HG02763 (cell line): ENCODE data around the gene NUDCD3.
"Not testable (repeated sequence)": the region's sequence is repeated elsewhere in the genome, so short reads cannot be mapped to it uniquely, and the experiment has no call there.

Experiments
- ATAC-seq: cut with Tn5 transposase; IDR thresholded peaks from one replicate; pipeline ENCODE4 v1.9.1; 2021; ENCODE audit warnings: mild to moderate bottlenecking, moderate library complexity; ENCODE audit not compliant: unreplicated experiment

NUDCD3 gene

GRCh38 chr7:44518761-44519160, 28.3 kb upstream of the NUDCD3 start:
- ATAC-seq: no peak

GRCh38 chr7:44517175-44517574, 26.7 kb upstream of the NUDCD3 start:
- no peak for ATAC-seq

- no peak for ATAC-seq
Measured at GRCh38 chr7:44515590-44516268, 25.3 kb upstream of the NUDCD3 start.

DNA sequence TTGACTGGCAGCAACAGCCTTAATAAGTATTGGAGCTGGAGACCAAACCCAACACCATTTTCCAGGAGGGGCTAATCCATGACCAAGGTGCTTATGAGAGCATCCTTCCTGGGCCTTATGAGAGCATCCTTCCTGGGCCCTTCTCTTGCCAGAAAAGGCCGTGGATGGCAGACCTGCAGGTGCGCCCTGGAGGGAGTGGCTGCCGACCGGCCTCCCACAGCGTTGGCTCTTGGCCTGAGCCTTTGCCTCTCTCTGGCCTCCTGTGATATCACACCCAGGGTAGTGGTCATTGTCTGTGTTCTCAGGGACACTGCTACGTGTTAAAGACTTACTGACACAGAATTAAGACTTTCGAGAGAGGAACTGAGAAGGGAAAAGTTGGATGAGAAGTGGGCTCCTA, 22.3 kb upstream of the NUDCD3 start:
- no peak for ATAC-seq

- ATAC-seq: no peak
Measured at GRCh38 chr7:44511863-44512468, 21.5 kb upstream of the NUDCD3 start.

GRCh38 chr7:44511236-44511635, 20.8 kb upstream of the NUDCD3 start:
- no peak for ATAC-seq

DNA sequence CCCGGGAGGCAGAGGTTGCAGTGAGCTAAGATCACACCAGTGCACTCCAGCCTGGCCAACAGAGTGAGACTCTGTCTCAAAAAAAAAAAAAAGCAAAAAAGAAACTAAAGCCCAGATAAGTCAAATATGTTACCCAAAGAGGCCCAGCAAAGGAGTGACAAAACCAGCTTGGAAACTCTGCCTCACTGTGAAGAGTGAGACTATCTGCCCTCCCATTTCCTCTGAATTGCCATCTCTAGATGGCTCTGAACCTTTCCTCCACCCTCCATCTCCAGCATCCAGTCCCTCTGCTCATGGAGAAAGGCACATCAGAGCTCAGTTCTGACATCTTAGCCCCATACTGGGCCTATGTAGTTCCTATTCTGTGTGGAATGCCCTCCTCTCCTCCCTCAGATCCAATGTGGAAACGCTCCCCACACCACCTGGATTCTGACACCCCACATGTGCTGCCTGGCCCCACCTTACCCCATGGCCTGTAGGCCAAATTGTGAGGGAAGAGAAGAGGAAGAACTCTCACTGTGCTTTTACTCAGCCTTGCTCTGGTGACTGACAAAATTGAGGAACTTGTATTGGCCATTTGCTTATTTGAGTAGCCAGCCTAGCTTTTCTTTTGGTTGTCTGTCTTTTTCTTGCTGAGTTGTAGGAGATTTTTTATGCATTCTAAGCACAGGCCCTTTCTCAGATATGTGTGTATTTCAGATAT, 18.0 kb upstream of the NUDCD3 start:
- ATAC-seq: no peak

DNA sequence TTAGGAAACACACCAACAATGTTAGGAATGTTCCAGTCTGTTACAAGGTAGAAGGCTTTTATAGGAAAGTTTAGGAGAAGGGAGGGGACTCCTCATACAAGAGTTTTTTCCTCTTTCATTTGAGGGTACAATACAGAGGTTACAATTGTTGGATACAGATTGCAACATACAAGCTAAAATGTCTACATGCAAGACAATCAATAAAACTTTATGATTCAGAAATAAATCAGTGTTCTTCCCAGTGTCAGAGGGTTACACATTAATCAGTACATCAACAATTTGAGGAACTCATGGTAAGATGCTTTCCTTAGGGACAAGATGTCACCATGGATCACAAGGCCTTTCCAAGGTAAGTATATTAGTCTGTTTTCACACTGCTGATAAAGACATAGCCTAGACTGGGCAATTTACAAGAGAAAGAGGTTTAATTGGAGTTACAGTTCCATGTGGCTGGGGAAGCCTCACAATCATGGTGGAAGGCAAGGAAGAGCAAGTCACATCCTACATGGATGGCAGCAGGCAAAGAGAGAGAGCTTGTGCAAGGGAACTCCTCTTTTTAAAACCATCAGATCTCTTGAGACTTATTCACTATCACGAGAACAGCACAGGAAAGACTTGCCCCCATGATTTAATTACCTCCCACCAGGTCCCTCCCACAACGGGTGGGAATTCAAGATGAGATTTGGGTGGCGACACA, 16.3 kb upstream of the NUDCD3 start:
- not testable (repeated sequence) for ATAC-seq

- no peak for ATAC-seq
Measured at GRCh38 chr7:44505595-44505994, 15.1 kb upstream of the NUDCD3 start.

DNA sequence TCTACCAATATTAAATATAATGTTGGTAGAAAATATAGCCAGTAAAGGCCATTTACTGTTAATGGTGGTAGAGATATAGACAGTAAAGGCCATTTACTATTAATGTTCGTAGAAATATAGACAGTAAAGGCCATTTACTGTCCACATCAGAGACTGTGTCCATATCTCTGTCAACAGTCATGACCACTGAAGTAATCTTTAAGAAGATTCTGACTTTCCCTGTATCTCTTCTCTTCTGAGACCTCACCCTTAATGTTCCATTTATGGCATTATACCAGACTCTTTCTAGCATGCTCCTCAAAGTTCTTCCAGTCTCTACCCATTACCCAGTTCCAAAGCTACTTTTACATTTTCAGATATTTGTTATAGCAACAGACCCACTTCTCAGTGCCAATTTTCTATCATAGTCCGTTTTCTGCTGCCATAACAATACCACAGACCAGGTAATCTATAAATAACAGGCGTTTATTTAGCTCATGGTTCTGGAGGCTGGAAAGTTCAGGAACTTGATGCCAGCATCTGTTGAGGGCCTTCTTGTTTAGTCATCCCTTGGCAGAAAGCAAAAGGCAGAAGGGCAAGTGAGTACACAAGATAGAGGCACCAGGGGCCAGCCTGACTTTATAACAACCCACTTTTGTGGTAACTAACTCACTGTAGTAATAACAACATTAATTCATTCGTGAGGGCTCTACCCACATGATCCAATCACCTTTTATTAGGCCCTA, 7.9 kb upstream of the NUDCD3 start:
- no peak for ATAC-seq

DNA sequence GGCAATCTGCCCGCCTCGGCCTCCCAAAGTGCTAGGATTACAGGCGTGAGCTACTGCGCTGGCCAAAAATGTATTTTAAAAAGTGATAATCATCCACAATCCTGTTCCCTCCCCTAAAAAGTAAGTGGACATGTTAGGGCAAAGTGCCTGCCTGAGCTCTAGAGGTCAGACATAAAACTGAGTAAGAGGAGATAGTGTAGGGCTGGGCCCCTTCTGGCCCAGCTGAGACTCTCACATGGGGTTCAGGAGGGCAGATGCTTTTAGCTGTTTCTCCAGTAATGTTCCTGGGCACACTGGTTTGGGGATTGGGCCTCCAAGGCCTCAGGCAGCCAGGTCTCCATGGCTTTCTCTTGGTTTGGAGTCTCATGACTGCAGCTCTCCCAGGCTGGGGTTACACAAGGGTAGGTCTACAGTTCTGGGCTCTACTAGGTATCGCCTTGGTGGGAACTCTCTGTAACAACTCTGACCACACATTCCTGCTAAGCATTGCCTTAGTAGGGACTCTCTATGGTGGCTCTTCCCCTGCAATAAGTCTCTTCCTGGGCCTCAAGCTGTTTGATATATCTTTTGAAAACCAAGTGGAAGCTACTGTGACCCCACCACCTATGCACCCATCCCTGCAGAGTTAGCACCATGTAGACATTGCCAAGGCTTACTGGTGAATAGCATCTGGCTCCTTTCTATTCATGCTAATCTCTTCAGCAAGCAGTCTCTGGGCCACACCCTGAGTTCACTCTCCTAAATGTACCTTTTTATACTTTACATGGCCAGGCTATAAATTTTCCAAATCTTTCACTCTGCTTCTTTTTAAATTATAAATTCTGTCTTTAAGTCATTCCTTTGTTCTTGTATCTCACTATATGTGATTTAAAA, 6.9 kb upstream of the NUDCD3 start:
- ATAC-seq: no peak

DNA sequence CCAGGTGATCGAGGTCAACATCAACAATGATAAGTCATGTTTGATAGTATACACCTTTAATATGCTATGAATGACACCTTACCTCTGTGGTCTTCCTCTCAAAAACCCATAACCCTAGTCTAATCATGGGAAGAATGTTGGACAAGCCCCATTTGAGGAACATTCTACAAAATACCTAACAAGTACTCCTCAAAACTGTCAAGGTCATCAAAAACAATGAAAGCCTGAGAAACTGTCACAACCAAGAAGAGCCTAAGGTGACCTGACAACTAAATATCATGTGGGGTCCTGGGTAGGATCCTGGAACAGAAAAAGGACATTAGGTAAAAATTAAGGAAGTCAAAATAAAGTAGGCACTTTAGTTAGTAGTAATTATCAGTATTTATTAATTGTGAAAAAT, 5.9 kb upstream of the NUDCD3 start:
- ATAC-seq: no peak

- ATAC-seq: no peak
Measured at GRCh38 chr7:44494960-44495359, 4.5 kb upstream of the NUDCD3 start.

DNA sequence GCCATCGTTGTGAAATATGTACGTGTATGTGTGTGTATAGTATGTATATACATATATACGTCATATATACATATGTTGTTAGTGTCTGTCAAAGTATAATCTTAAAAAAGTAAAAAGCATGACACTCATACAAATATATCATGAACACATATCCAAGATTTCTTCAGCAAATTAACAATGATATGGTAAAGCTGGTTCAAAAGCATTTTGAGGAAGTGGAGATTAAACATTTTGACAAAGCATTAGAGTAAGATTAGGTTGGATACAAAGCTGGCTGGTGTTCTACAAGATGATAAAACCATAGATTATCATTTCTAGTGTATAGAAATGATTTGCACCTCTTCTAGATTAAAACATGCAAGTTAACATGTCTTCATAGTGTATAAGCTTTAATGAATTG, 771 bp upstream of the NUDCD3 start:
- ATAC-seq: no peak

DNA sequence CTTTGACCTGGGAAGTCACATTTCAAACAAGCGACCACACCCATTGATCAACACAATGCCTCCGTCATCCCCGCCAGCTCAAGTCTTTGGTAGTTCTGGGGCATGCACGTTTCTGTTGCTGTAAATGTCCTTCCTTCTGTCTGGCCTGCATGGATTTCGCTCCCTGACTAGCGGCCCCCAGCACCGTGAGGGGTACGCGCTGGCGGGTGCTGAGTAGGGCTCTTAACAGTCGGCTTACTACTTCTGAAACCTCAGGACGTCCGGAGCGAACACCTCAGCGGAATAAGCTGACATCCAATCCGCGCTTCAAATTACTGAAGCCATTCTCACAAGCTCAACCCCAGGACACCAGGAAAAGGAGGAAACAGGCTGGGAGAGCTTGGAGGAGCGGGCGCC, 505 bp downstream of the NUDCD3 start:
- ATAC-seq: peak; percentile 13

GRCh38 chr7:44488955-44489354, 1.5 kb downstream of the NUDCD3 start:
- ATAC-seq: no peak

DNA sequence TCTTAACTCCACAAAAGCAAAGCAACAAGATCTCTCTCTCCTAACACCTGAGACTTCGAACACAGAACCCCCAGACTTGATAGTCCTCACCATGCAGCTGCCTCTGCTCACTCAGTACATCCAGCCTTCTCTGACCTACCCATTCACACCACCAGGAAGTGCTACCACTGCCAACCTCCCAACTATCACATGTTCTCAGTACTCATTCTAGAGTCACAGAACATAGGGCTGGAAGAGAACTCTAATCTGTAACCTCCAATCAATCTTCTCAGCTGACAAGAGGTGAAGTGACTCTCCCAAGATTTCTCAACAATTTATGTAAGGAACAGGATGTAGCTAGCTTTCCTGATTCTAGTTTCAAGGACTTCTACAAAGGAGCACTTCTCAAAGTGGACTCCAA, 3.8 kb downstream of the NUDCD3 start:
- ATAC-seq: no peak

DNA sequence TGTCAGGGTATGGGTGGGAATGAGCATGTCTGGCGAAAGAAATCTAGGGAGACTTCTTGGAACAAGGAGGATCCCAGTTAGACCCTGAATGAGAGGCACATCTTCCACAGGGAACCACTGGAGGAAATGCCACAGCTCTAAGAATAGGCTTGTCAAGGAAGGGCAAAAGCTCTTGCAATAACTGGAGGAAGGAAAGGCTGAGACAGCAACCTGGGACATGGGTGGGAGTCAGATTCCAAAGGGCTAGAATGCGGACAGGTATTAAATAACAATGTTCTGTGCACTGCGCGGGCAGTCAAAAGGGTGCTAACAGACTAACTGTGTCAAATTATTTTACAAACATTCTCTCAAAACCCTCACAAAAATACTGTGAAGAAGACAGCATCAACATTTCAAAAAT, 4.5 kb downstream of the NUDCD3 start:
- no peak for ATAC-seq

DNA sequence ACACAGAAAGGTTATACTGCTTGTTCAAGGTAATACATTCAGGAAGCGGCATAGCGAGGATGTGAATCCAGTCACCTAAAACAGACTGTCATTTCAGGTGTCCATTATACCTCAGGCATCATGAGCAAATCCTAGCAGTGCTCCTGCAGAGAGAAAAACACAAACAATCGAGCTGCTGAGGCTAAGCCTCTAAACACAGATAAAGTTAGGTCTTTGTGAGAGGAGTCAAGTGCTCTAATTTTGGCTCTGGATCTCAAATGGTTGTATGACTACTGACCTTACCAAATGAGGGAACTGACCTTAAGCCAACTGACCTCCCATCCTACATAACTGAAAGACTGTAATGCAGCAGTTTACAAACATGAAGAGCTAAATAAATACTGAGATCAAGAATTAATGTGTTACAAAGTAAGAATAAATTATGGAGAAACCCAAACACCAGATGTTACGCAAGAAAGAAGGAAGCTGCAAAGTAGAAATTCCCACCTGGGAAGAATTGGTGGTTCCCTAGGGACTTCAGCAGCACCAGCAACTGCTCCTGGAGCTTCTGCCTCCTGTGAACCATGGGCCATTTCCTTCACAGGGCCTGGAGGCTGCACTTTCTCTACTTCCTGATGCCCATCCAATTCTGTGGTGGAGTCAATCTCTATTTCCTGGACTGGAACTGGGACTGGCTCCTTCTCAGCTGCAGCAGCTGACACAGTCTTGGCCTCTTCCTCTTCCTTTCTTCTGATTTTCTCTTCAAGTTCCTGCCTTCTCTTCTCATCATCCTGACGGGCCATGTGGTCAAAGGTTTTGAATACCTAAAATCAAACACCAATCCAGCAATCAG, 5.8 kb downstream of the NUDCD3 start:
- ATAC-seq: no peak
